ENCODE data around the gene TAAR8. TPM values are rescaled to one million over a fixed set of nuclear protein-coding genes. Genes with fewer than 3 reads are reported as not detected.
"Not testable (repeated sequence)": the region's sequence is repeated elsewhere in the genome, so short reads cannot be mapped to it uniquely, and the experiment has no call there.

TAAR8 gene
- total and polyA plus RNA-seq, 4 donors, result not detected

- no peak for ATAC-seq (ENCODE audit: insufficient read depth, low FRiP score)
These were observed 7.6 kb upstream of the TAAR8 start for GRCh38 chr6:132544826-132545225.

GRCh38 chr6:132548746-132549463, 3.6 kb upstream of the TAAR8 start:
- WGBS, 2 donors, result 91 to 92% methylated on average over 4 of the region's 4 CpGs

More at GRCh38 chr6:132544826-132545225, 7.6 kb upstream of the TAAR8 start:
- Histone ChIP-seq H3K36me3 (ENCODE audit: control insufficient read depth in 4 of 4, insufficient read depth in 4 of 4, low read length in 4 of 4) (no peaks in the 10 kb centered on the region), H3K27ac (ENCODE audit: low read depth in 1 of 2, low read length in 1 of 2) (no peak overlapping the region), H3K4me3 (no peak overlapping the region), H3K9me3 (ENCODE audit: control insufficient read depth in 4 of 4, insufficient read depth in 3 of 4, low read length in 3 of 4) (no peaks in the 10 kb centered on the region), H3K4me1 (ENCODE audit: control insufficient read depth in 5 of 5, insufficient read depth in 5 of 5, low read length in 5 of 5) (no peaks in the 10 kb centered on the region), H3K9ac (ENCODE audit: insufficient read depth in 1 of 2, low read length in 2 of 2) (no peak overlapping the region), H3K27me3 (ENCODE audit: control insufficient read depth in 3 of 3, insufficient read depth in 3 of 3, low read length in 2 of 3) (no peaks in the 10 kb centered on the region)
- no peak for TF ChIP-seq CTCF (IDR thresholded peaks at IDR 0.05; ENCODE audit: control extremely low read depth, extremely low read depth)
- no peak for DNase-seq

GRCh38 chr6:132551214-132551613, 1.3 kb upstream of the TAAR8 start:
- H3K9ac ChIP-seq (ENCODE audit: insufficient read depth in 1 of 2, low read length in 2 of 2), result no peak overlapping the region
- no peak for ATAC-seq (ENCODE audit: insufficient read depth, low FRiP score)
- WGBS, 2 donors, result 84 to 87% methylated on average over 4 of the region's 4 CpGs
- H3K9me3 ChIP-seq (ENCODE audit: control insufficient read depth in 4 of 4, insufficient read depth in 3 of 4, low read length in 3 of 4), result no peaks in the 10 kb centered on the region
- no peaks in the 10 kb centered on the region for H3K27me3 ChIP-seq (ENCODE audit: control insufficient read depth in 3 of 3, insufficient read depth in 3 of 3, low read length in 2 of 3)
- no peak for DNase-seq
- H3K36me3 ChIP-seq (ENCODE audit: control insufficient read depth in 4 of 4, insufficient read depth in 4 of 4, low read length in 4 of 4), result no peaks in the 10 kb centered on the region
- H3K27ac ChIP-seq (ENCODE audit: low read depth in 1 of 2, low read length in 1 of 2), result no peak overlapping the region
- no peak for TF ChIP-seq CTCF (IDR thresholded peaks at IDR 0.05; ENCODE audit: control extremely low read depth, extremely low read depth)
- no peaks in the 10 kb centered on the region for H3K4me1 ChIP-seq (ENCODE audit: control insufficient read depth in 5 of 5, insufficient read depth in 5 of 5, low read length in 5 of 5)
- H3K4me3 ChIP-seq, result no peak overlapping the region

More at GRCh38 chr6:132548746-132549463, 3.6 kb upstream of the TAAR8 start:
- DNase-seq (no peak), ATAC-seq (ENCODE audit: insufficient read depth, low FRiP score) (no peak)
- H3K4me3 ChIP-seq, result no peak overlapping the region
- no peaks in the 10 kb centered on the region for H3K4me1 ChIP-seq (ENCODE audit: control insufficient read depth in 5 of 5, insufficient read depth in 5 of 5, low read length in 5 of 5)
- no peak overlapping the region for H3K9ac ChIP-seq (ENCODE audit: insufficient read depth in 1 of 2, low read length in 2 of 2)
- no peaks in the 10 kb centered on the region for H3K36me3 ChIP-seq (ENCODE audit: control insufficient read depth in 4 of 4, insufficient read depth in 4 of 4, low read length in 4 of 4)
- no peak for TF ChIP-seq CTCF (IDR thresholded peaks at IDR 0.05; ENCODE audit: control extremely low read depth, extremely low read depth)
- no peaks in the 10 kb centered on the region for H3K27me3 ChIP-seq (ENCODE audit: control insufficient read depth in 3 of 3, insufficient read depth in 3 of 3, low read length in 2 of 3)
- H3K9me3 ChIP-seq (ENCODE audit: control insufficient read depth in 4 of 4, insufficient read depth in 3 of 4, low read length in 3 of 4), result no peaks in the 10 kb centered on the region
- H3K27ac ChIP-seq (ENCODE audit: low read depth in 1 of 2, low read length in 1 of 2), result no peak overlapping the region

- not testable (repeated sequence) for H3K36me3 ChIP-seq (ENCODE audit: control insufficient read depth in 4 of 4, insufficient read depth in 4 of 4, low read length in 4 of 4); H3K9ac ChIP-seq (ENCODE audit: insufficient read depth in 1 of 2, low read length in 2 of 2); DNase-seq; H3K27me3 ChIP-seq (ENCODE audit: control insufficient read depth in 3 of 3, insufficient read depth in 3 of 3, low read length in 2 of 3); ATAC-seq (ENCODE audit: insufficient read depth, low FRiP score); H3K4me3 ChIP-seq; H3K27ac ChIP-seq (ENCODE audit: low read depth in 1 of 2, low read length in 1 of 2); H3K9me3 ChIP-seq (ENCODE audit: control insufficient read depth in 4 of 4, insufficient read depth in 3 of 4, low read length in 3 of 4); H3K4me1 ChIP-seq (ENCODE audit: control insufficient read depth in 5 of 5, insufficient read depth in 5 of 5, low read length in 5 of 5)
- 75 to 86% methylated on average over 3 of the region's 3 CpGs for WGBS, 2 donors
These were observed 7.6 kb downstream of the TAAR8 start for GRCh38 chr6:132560087-132560486.
